ENCODE measurements around the gene FREY1.
A peak's percentile ranks its signal among the peaks of the same experiment; 100 is the strongest.

The FREY1 gene

GRCh38 chr11:45927684-45928413 lies 20.8 kb upstream of the FREY1 start:
- no peak for DNase-seq

GRCh38 chr11:45927332-45927683 lies 20.2 kb upstream of the FREY1 start:
- no peak for DNase-seq

DNA sequence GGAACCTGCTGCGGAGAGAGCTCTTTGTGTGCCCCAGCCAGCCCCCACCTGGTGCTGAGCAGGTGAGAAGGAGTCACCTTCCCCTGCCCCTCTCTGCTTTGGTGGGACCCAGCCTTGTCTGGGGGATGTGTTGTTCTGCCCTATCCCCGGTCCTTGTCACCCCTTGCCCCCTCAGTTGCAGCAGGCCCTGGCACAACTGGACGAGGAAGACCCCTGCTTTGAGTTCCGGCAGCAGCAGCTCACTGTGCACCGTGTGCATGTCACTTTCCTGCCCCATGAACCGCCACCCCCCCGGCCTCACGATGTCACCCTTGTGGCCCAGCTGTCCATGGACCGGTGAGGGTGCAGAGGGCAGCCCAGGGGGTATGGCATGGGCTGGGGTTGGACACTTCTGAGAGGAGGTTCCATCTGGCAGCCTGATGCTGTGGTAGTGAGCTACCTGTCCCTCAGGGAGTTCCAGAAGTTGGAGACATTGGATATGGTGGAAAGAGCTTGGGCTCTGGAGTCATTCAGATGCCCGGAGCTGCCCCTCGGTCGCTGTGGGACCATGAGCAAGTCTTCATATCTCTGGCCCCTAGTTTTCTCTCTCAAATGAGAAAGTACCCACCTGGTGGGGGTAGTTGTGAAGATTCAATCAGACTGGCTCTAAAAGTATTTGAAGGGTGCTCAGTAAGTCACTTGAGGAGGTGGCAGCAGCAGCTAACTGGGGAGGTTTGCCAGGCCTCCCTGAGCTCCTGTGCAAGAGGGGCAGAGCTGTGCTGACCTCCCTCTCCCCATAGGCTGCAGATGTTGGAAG lies 19.7 kb upstream of the FREY1 start:
- no peak for DNase-seq

GRCh38 chr11:45926001-45926401 lies 18.9 kb upstream of the FREY1 start:
- DNase-seq = no peak

DNA sequence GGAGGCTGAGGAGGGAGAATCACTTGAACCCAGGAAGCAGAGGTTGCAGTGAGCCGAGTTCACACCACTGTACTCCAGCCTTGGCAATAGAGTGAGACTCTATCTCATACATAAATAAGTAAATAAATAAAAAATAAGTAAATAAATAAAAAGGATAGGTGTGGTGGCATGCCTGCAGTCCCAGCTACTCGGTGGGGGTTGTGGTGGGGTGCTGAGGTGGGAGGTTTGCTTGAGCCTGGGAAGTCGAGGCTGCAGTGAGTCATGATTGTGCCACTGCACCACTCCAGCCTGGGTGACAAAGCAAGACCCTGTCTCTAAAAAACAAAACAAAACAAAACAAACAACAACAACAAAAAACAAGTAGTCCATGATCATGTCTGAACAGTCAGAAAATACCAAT lies 18.5 kb upstream of the FREY1 start:
- DNase-seq = no peak

DNA sequence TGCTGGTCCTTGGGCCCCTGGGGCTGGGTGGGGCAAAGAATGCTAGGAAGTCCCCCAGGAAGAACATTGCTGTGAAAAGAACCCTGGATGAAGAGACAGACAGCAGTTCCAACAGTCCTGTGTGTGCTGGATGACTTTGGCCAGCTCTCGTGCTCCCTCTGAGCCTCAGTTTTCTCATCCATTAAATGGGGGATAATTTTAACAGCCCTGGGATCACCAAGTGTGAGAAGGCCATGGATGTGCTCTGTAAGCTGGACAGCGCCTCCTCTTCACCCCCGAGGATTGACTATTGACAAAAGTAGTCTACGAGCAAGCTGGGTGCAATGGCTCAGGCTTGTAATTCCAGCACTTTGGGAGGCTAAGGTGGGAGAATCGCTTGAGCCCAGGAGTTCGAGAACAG lies 17.9 kb upstream of the FREY1 start:
- DNase-seq = no peak

- no peak for DNase-seq
Measured at GRCh38 chr11:45924036-45924915, 17.2 kb upstream of the FREY1 start.

DNA sequence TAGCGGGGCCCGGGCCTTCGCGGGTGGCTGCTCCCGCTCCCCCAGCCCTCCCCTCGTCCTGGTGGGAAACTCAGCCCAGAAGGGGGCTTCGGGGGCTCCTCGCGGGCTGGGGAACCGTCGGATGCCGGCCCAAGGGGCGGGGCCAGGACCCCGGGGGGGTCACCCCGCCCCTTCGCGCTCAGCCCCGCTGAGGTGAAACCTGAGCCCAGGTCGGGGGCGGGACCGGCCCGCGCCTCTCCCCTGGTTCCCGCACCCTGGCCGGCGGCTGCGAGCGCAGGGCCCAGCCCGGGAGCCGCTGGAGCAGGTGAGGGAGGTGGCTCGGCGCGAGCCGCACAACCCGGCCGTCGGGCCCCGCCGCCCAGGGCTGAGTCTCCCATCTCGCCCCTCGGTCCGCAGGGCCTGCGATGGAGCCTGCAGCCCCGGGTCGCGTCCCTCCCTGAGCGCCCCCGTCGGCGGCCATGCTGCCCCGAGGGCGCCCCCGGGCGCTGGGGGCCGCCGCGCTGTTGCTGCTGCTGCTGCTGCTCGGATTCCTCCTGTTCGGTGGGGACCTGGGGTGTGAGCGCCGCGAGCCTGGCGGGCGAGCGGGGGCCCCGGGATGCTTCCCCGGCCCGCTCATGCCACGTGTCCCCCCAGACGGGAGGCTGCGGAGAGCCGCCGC lies 15.5 kb upstream of the FREY1 start, which contains the start of gene LARGE2:
LARGE2 (plus strand) TSS at position 232 of the 658 bp plus-strand sequence; CDS start at position 459, 227 bp downstream.
- DNase-seq = no peak

GRCh38 chr11:45921561-45922424 lies 14.7 kb upstream of the FREY1 start:
- DNase-seq = no peak

DNA sequence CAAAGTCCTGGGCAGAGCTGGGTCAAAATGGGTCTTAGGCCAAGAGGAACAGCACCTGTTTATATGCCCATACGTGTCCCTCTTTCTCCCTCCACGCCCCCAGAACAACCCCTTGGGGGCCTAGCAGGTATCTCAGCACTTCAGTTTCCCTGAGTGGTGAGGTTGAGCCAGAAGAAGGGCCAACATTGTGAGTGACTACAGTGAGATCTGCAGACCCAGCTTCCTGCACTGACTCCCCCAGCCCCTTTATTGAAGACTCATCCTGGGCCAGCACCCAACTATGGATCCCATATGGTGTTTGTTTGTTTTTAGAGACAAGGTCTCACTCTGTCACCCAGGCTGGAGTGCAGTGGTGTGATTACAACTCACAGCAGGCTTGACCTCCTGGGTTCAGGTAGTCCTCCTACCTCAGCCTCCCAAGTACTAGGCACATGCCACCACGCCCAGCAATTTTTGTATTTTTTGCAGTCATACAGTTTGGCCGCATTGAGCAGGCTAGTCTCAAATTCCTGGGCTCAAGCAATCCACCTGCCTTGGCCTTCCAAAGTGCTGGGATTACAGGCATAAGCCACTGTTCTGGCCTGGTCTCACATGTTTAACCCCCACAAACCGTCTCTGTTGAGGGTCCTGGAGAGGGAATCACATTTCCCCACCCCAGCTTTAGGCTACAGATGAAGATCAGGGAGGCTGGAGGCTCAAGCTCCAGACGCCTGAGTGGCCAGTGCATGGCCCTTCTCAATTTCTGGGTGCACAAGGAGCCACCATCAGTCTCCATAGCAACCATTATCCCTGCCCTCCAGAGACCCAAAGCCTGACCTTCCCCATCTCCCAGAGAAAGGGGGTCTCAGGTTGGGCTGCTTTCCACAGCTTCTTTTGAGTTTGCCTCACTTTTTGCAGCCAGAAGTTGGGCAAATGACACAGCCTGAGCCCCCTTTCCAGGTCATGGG lies 13.7 kb upstream of the FREY1 start:
- no peak for DNase-seq

- no peak for DNase-seq
Measured at GRCh38 chr11:45919806-45920530, 12.9 kb upstream of the FREY1 start.

- no peak for DNase-seq
Measured at GRCh38 chr11:45918962-45919675, 12.0 kb upstream of the FREY1 start.

DNA sequence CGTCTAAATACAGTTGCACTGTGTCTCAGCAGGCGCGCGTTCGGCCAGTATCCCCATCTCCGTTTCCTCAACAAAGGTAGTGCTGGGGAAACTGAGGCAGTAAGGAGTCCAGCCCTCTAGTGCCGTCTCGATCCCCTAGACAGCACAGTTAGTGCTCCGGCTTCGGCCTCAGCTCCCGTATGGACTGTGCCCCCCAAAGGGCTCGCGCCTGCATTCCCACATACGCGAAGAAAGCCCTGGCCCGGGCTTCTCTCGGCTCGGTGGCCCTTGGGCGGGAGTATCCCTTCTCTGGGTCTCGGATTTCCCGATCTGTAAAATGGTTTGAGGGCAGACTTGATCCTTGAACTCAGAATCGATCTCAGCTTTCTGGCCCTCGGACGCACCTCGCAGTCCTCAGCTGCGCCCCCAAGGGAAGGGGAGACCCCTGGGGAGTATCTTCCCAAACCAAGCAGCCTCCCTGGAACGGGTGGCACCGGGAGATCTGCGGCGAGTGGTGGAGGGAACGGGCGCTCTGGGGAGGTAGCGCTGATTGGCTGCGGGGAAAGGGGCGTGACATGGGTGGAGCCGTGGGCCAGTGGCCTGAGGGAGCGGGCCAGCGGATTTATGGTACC lies 11.4 kb upstream of the FREY1 start:
- peak; percentile 61 for DNase-seq

DNA sequence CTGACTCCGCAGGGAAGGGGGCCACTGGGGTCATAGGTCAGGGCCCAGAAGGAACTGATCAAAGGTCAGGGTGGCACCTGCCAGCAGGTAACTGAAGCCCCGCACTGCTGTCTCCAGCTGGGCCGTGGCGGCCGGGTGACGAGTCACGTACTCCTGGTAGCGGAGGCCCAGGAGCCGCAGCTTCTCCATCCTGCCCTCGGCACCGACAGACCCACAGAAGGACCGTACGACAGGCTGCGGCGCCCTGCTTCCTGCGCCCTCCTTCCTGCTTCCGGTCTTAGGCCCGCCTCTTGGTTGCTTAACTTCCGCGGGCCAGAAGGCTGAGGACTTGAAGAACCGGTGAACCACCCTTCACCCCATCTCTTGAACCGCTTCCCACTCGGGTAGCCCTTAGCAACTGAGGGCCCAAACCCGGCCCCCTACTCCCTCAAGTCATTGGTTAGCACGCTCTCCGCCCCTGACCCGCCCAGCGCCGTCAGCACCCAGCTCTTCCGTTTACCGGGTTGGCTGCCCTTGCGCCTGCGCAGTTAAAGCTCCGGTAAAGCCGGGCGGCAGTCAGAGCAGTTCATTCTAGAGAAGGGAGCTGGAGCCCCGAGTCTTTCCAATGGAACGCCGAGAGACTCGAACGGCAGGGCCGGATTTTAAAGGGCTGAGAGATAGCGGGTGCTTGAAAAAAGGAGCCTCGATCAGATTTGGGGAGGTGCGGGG lies 10.7 kb upstream of the FREY1 start, which contains the start of gene PEX16:
PEX16 (minus strand) TSS at position 255 of the 708 bp plus-strand sequence; CDS start at position 189, 66 bp downstream.
- peak; percentile 99 for DNase-seq

DNA sequence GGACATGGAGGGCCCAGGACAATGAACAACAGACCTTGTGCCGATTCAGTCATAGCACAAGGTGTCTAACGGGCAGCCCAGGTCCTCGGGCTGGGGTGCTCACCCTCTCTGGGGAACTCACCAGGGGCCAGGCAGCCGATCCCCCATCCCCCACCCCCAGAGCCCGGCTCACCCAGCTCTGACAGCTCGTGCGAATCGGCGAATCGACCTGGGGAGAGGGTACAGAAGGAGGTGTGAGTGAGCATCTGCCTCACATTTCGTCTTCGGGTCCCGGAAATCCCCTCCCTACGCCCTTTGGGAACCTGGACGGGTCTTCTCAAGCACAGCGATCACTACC lies 10.2 kb upstream of the FREY1 start:
- DNase-seq = no peak

GRCh38 chr11:45915446-45915845 lies 8.4 kb upstream of the FREY1 start:
- no peak for DNase-seq

DNA sequence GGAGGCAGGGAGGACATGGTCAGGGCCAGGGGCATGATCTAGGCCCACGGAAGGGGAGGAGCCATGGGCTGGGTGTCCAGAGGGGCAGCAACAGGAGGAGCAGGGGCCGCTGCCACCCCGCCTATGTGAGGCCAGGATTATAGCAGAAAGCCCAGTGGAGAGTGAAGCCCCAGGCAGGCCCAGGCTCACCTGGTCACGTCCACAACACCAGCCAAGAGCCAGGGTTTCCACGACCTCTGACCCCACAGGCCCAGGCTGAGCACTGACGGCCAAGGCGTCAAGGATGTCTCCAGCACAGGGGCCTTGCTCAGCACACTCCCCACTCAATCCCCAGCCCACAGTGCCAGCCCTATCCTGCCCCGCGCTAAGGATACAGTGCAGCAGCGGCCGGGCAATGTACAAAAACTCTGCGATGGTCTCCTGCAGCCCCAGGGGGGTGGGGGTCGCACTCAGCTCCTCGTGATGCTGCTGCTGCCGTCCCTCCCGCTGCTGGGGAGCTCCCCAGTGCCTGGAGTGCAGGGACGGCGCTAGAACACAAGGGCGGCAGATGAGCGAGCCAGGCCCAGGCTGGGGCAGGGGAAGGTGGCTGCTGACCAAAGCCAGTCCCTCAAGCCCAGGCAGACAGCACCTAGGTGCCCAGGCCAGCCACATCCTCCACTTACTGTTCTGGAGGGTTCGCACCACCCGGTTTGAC lies 7.0 kb upstream of the FREY1 start:
- DNase-seq = no peak
